ENCODE measurements around the gene OSBPL7.

Gene OSBPL7

DNA sequence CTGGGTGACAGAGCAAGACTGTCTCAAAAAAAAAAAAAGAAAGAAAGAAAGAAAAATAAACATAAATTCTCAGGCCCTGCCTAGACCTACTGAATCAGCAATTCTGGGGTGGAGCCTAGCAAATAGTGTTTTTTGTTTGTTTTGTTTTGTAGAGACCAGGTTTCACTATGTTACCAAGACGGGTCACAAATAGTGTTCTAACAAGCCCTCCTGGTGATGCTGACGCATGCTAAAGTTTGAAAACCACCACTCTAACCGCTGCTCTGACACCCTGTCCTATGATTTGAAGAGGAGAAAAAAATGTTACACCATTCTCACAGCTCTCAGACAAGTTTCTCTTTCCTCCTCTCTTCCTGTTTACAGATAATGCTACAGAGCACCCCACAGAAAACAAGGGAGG lies 8.3 kb upstream of the OSBPL7 start:
- DNase-seq (ENCODE audit: low read depth, low spot score): no peak

DNA sequence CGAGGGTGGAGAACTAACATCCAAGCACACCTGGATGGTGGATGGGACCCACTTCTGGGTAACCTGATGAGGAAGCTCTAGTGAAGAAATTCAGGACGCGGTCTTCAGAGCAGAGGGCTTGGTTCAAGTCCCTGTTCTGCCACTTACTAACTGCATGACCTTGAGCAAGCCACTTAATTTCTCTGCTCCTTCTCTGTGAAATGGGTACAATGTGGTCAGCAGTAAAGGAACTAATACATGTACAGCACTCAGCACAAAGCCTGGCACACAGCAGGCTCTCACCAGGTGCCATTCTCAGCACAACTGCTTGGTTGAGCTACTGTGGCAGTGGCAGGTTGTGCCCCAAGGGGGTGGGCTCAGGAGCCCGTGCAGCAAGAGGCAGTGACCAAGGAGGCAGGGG lies 1.9 kb upstream of the OSBPL7 start:
- DNase-seq (ENCODE audit: low read depth, low spot score): no peak

GRCh38 chr17:47822785-47823184 lies 1.2 kb upstream of the OSBPL7 start:
- DNase-seq (ENCODE audit: low read depth, low spot score): no peak

- no peak for DNase-seq (ENCODE audit: low read depth, low spot score)
Observed at GRCh38 chr17:47821031-47821423, 567 bp downstream of the OSBPL7 start.

DNA sequence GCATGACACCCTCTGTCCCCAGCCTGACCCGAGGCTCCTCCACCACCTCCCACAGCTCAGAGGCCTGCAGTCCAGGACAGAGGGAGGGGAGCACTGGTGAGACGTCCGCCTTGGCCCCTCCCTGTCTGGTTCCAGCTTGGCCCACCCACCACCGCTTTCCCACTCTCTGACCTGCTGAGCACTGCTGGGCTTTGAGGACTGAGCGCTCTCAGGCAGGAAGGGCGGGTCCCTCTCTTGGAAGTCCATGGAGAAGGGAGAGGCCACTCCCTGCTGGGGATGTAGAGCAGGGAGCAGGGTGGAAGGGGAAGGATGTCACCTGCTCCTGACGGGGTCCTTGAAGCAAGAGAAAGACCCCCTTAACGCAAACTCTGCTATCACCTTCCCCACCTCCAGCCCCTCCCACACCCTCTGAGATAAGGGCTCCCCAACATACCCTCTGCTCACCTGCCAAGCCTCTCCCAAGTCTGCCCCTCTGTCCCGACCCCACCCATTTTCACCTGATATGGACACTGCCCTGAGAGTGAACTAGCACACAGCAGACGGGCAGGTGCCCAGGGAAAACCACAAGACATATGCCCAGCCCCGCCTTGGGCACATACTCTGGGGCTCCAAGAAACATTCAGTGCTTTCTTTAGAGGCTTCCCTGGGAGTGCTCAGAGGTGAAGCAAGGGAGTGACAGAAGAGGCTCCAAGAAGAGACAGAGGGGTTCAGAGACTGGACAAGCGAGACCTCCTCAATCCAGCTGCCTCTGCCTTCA lies 1.4 kb downstream of the OSBPL7 start:
- no peak for DNase-seq (ENCODE audit: low read depth, low spot score)

- DNase-seq (ENCODE audit: low read depth, low spot score): no peak
Observed at GRCh38 chr17:47819475-47819874, 2.1 kb downstream of the OSBPL7 start.

GRCh38 chr17:47818002-47818695 lies 3.4 kb downstream of the OSBPL7 start:
- no peak for DNase-seq (ENCODE audit: low read depth, low spot score)

DNA sequence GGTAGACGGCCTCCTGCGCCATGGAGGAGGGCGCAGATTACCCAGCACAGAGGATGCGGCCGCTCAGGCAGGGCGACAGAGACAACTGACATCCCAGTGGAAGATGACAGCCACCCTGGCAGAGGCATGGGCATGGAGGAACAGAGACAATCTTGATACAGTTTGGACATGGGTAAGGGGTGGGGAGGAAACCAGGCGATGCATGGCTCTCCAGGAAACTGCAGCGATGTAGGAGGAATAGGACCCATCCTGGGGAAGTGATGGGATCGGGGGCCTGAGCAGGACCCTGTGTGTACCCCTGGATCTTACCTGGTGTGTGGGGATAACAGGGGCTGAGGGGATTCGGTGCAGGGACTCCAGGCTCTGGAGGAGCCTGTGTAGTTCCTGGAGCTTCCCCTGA lies 4.6 kb downstream of the OSBPL7 start:
- no peak for DNase-seq (ENCODE audit: low read depth, low spot score)

DNA sequence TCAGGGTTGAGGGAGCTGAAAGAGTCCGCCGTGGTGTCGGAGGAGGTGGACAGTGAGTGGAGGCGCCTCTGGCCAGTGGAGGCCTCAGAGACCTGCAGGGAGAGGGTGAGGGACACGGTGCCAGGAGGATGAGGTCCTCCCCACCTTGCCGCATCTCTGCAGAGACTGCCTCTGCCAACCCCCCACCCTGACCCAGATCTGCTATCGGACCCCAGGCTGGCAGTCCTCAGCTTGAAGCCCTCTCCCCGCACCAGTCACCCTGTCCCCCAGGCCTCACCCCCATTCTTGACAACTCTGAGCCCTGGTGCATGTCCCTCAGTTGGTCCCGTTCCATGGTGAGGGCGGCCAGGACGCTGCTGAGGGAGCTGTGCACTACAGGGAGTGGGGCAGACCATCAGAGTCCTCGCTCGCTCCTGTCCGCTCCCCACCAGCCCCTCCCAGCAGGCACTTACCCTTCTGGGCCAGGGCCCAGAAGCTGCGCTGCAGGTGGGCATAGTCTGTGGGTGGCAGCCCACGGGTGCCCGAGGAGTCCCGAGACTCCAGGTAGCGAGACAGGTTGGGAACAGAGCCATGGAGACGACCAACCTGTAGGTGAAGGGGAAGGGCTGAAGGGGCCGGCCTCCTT lies 5.4 kb downstream of the OSBPL7 start:
- DNase-seq (ENCODE audit: low read depth, low spot score): no peak

- no peak for DNase-seq (ENCODE audit: low read depth, low spot score)
Observed at GRCh38 chr17:47815106-47815918, 6.3 kb downstream of the OSBPL7 start.

GRCh38 chr17:47813512-47814031 lies 8.0 kb downstream of the OSBPL7 start:
- DNase-seq (ENCODE audit: low read depth, low spot score): no peak

GRCh38 chr17:47813077-47813476 lies 8.5 kb downstream of the OSBPL7 start:
- no peak for DNase-seq (ENCODE audit: low read depth, low spot score)

- no peak for DNase-seq (ENCODE audit: low read depth, low spot score)
Observed at GRCh38 chr17:47812146-47812920, 9.3 kb downstream of the OSBPL7 start.

- DNase-seq (ENCODE audit: low read depth, low spot score): no peak
Observed at GRCh38 chr17:47811709-47812108, 9.9 kb downstream of the OSBPL7 start.

DNA sequence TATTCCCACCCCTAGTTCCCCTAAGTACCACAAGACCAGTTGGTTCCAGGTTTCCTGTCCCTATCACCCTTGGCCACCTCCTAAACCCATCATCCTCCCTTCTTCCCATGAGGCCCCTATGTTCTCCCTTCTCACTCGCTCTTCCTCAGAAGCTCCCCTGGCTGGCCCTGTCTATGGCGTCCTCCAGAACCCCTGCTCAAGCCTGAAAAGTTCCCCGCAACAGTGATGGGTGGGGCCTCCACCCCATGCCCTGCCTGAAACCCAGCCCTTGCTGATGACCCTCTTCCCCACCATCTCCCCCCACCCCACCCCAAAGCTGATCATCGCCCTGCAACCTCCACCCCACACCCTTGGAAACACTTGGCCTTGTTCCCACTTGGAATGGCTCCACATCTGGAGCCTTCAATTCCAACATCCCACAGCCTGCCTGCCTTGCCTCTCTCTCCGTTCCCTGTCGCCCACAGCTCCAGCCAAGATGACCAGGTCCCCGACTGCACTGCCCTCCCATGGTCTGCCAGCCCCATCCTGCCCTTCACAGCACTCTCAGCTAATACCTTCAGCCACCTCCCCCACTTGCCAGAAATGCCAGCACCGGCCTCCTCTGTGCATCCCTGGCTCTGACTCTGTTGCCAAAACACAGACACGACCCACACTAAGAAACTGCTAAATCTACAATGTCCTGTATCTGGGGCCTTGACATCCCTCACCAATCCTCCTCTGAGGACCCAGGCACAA lies 10.5 kb downstream of the OSBPL7 start:
- no peak for DNase-seq (ENCODE audit: low read depth, low spot score)

GRCh38 chr17:47810200-47810821 lies 11.3 kb downstream of the OSBPL7 start:
- peak; percentile 93 for DNase-seq (ENCODE audit: low read depth, low spot score)

DNA sequence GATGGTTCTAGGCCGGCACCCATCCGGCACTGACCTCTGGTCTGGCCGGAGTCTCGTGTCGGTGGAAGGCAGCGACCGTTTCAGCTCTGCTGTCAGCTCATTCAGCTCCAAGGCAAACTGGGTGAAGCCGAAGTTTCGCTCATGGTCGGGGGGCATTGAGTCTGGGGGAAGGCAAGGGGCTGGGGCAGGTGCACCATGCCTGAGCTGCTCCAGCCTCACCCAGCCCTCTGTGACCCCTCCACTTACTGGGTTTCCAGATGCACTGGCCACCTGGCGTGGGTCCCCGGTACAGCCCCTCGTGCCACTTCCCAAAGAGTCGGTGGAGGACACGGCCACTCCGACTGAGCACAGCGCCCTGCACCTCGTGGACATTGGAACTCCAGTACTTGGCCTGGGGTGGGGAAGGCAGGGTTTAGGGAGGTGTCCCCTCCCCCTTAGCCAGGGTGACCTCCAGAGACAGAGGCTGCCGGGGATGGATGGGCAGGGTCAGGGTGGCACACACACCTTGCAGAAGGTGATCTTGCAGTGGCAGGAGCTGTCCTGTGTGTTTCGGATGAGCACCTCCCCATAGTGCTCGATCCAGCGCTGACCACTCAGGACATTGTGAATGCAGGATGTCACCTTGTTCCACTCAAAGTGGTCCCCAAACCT lies 12.6 kb downstream of the OSBPL7 start:
- no peak for DNase-seq (ENCODE audit: low read depth, low spot score)

- DNase-seq (ENCODE audit: low read depth, low spot score): no peak
Observed at GRCh38 chr17:47808036-47808829, 13.4 kb downstream of the OSBPL7 start.
